SK-N-SH (cell line): Measurements from ENCODE around the gene ZNF277. TPM values are rescaled to one million over a fixed set of nuclear protein-coding genes. Genes with fewer than 3 reads are reported as not detected.

Source experiments
- CTCF ChIA-PET: fragments of 300-600, 350-600 bp; formaldehyde crosslinking; extraction: SDS; loops from one replicate; lab custom pipeline; 2021; lab: Yijun Ruan, JAX
- POLR2A ChIA-PET: fragments of 350-600 bp; sonication (Branson Sonifier 250); formaldehyde crosslinking; extraction: SDS; loops from one replicate; lab custom pipeline; 2020; ENCODE audit warnings: antibody characterized with exemption, inconsistent platforms; lab: Yijun Ruan, JAX
- DNase-seq: peaks from one replicate; pipeline ENCODE4 v3.0.0; 2012
- H2AFZ ChIP-seq: fragments of 200-600 bp; sonication (generic); 2 replicates; pipeline ENCODE4 v1.8.1; 2016; ENCODE audit warnings: antibody characterized with exemption, mild to moderate bottlenecking, low read depth
- H3F3A ChIP-seq: fragments of 200-600 bp; sonication (generic); replicated peaks from 2 replicates; pipeline ENCODE3; 2016; ENCODE audit warnings: antibody characterized with exemption, mild to moderate bottlenecking; ENCODE audit not compliant: insufficient read depth
- H3K27ac ChIP-seq, 2 experiments: fragments of 200-500 bp in 1 of 2; fragments of 200-600 bp in 1 of 2; sonication (Bioruptor generic) in 1 of 2; sonication (generic), shearing (Covaris generic) in 1 of 2; 2 replicates each; pipeline versions ENCODE4 v1.5.1 to v1.6.1; 2014 to 2016; ENCODE audit warnings: low read depth in 2 of 2, inconsistent platforms in 1 of 2, low read length in 1 of 2, mild to moderate bottlenecking in 1 of 2, mixed read lengths in 1 of 2
- H3K27me3 ChIP-seq: fragments of 200-600 bp; sonication (generic), shearing (Covaris generic); 2 replicates; pipeline ENCODE4 v1.6.1; 2016; ENCODE audit warnings: mixed run types; ENCODE audit not compliant: insufficient read depth
- H3K36me3 ChIP-seq, 2 experiments: fragments of 200-500 bp in 1 of 2; fragments of 200-600 bp in 1 of 2; sonication (Bioruptor generic) in 1 of 2; sonication (generic) in 1 of 2; replicated peaks in 1 of 2; 2 replicates each; pipeline versions ENCODE3 to v1.5.1; 2014 to 2016; ENCODE audit warnings: low read length in 1 of 2, mild to moderate bottlenecking in 1 of 2; ENCODE audit not compliant: insufficient read depth in 2 of 2, control insufficient read depth in 1 of 2
- H3K4me1 ChIP-seq, 2 experiments: fragments of 200-500 bp in 1 of 2; fragments of 200-600 bp in 1 of 2; sonication (Bioruptor generic) in 1 of 2; sonication (generic), shearing (Covaris generic) in 1 of 2; 2 replicates each; pipeline versions ENCODE4 v1.5.1 to v1.6.1; 2014 to 2016; ENCODE audit warnings: low read depth in 1 of 2, low read length in 1 of 2, mixed run types in 1 of 2; ENCODE audit not compliant: insufficient read depth in 2 of 2, control insufficient read depth in 1 of 2
- H3K4me2 ChIP-seq: fragments of 200-600 bp; sonication (generic), shearing (Covaris generic); 2 replicates; pipeline ENCODE4 v1.6.1; 2017; ENCODE audit warnings: mixed run types
- H3K4me3 ChIP-seq, 2 experiments: fragments of 200-500 bp in 1 of 2; fragments of 200-600 bp in 1 of 2; sonication (Bioruptor generic) in 1 of 2; sonication (generic), shearing (Covaris generic) in 1 of 2; 2 replicates each; pipeline versions ENCODE4 v1.5.1 to v1.8.1; 2014 to 2016; ENCODE audit warnings: low read depth in 2 of 2, inconsistent platforms in 1 of 2, low read length in 1 of 2, mild to moderate bottlenecking in 1 of 2, mixed read lengths in 1 of 2, moderate library complexity in 1 of 2
- H3K79me2 ChIP-seq: fragments of 200-600 bp; sonication (generic); 2 replicates; pipeline ENCODE4 v1.8.1; 2017; ENCODE audit warnings: mild to moderate bottlenecking; ENCODE audit not compliant: insufficient read depth
- H3K9ac ChIP-seq: fragments of 200-600 bp; sonication (generic); 2 replicates; pipeline ENCODE4 v1.6.1; 2017; ENCODE audit warnings: mixed run types
- H3K9me2 ChIP-seq: fragments of 200-600 bp; sonication (generic); 2 replicates; pipeline ENCODE4 v1.6.1; 2017; ENCODE audit warnings: mixed run types
- H3K9me3 ChIP-seq: fragments of 200-600 bp; sonication (generic); 2 replicates; pipeline ENCODE4 v1.6.1; 2017; ENCODE audit warnings: mixed run types, mild to moderate bottlenecking, moderate library complexity
- H4K20me1 ChIP-seq: fragments of 200-600 bp; sonication (generic); 2 replicates; pipeline ENCODE4 v1.6.1; 2017; ENCODE audit warnings: mild to moderate bottlenecking, mixed run types; ENCODE audit not compliant: insufficient read depth
- CTCF ChIP-seq: fragments of 200-600 bp; sonication (generic); IDR thresholded peaks from 2 replicates; pipeline ENCODE4 v1.6.1; 2017; ENCODE audit warnings: antibody characterized with exemption, mild to moderate bottlenecking, moderate library complexity
- EP300 ChIP-seq, 2 experiments: IDR thresholded peaks; 2 replicates each; pipeline versions ENCODE4 v1.4.0 to v1.6.1; 2012; ENCODE audit warnings: borderline replicate concordance in 1 of 2, low read depth in 1 of 2, low read length in 1 of 2
- EZH2phosphoT487 ChIP-seq: fragments of 200-600 bp; sonication (generic); IDR thresholded peaks from 2 replicates; pipeline ENCODE4 v1.6.1; 2017; ENCODE audit warnings: low read depth, mixed run types, mild to moderate bottlenecking, antibody characterized with exemption, moderate library complexity, borderline replicate concordance
- FOXJ3 ChIP-seq: sonication (generic); formaldehyde crosslinking; IDR thresholded peaks from 2 replicates; pipeline ENCODE4 v1.5.1; 2020; ENCODE audit warnings: mild to moderate bottlenecking, missing genetic modification reagents
- FOXM1 ChIP-seq: IDR thresholded peaks from 2 replicates; pipeline ENCODE4 v1.4.0; 2012; ENCODE audit warnings: low read depth, mild to moderate bottlenecking
- GATA2 ChIP-seq: sonication (generic); formaldehyde crosslinking; IDR thresholded peaks from 2 replicates; pipeline ENCODE4 v1.5.0; 2020; ENCODE audit warnings: mild to moderate bottlenecking, missing genetic modification reagents
- IRF3 ChIP-seq: fragments of 150-350 bp; IDR thresholded peaks from 2 replicates; pipeline ENCODE4 v1.6.1; 2016; ENCODE audit warnings: mild to moderate bottlenecking, low read depth, low read length
- JUND ChIP-seq: IDR thresholded peaks from 2 replicates; pipeline ENCODE4 v1.4.0; 2012
- PBX3 ChIP-seq: IDR thresholded peaks from 2 replicates; pipeline ENCODE4; 2012
- POLR2AphosphoS5 ChIP-seq: IDR thresholded peaks from 2 replicates; pipeline ENCODE4 v1.6.1; 2012; ENCODE audit warnings: low read depth, low read length
- RFX5 ChIP-seq: IDR thresholded peaks from 2 replicates; pipeline ENCODE4 v1.6.1; 2012; ENCODE audit warnings: mild to moderate bottlenecking, improper control_type of control experiment, low read length
- SIN3A ChIP-seq: IDR thresholded peaks from 2 replicates; pipeline ENCODE4 v1.6.1; 2012; ENCODE audit warnings: low read depth, mild to moderate bottlenecking, low read length, moderate library complexity, borderline replicate concordance
- TEAD4 ChIP-seq: IDR thresholded peaks from 2 replicates; pipeline ENCODE4 v1.4.0; 2012; ENCODE audit warnings: mild to moderate bottlenecking, borderline replicate concordance; ENCODE audit not compliant: insufficient read depth
- YY1 ChIP-seq: IDR thresholded peaks from 2 replicates; pipeline ENCODE4 v1.4.0; 2012; ENCODE audit warnings: low read depth, mild to moderate bottlenecking
- WGBS: methylation state at CpG from one replicate; pipeline ENCODE4 v1.1.6; 2017; ENCODE audit warnings: low lambda C conversion rate; 5-methylcytosine and 5-hydroxymethylcytosine counted together
- polyA plus RNA-seq, 3 experiments: library from polyadenylated mRNA; depleted of rRNA; stranded (reverse); fragments of >200 nt; gene quantifications; 2 replicates each; pipeline ENCODE4 v1.2.3, GENCODE V29; 2012
- TF ChIP-seq, protein P1 (sequence below): fragments of 150-350 bp; IDR thresholded peaks from 2 replicates; pipeline ENCODE4 v1.6.1; 2017; ENCODE audit warnings: antibody characterized with exemption, low read length, low read depth, borderline replicate concordance
- TF ChIP-seq, protein P2 (sequence below): IDR thresholded peaks from 2 replicates; pipeline ENCODE4 v1.4.0; 2012; ENCODE audit warnings: low read depth

The ZNF277 gene
- polyA plus RNA-seq, 1 of the 3 experiments (the other 2 are of a cell fraction), result 11.5 TPM

DNA sequence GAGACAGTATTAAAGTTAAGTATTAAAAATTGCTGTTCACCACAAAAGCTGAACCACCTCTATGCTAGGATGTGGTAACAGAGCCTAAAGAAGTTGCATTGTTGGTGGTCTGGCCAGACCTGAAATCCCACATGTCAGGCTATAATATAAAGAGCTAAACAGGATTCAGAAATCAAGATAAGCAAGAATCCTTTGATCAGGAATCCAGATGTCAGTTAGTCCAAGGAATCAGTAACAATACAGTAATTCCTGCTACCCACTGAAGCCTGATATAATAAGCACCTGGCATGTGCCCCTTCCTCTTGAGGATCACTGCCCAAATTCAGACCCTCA is 48.9 kb downstream of the ZNF277 start:
- H3K4me2 ChIP-seq, result no peak overlapping the region
- no peak overlapping the region for H3K9ac ChIP-seq
- H3K79me2 ChIP-seq, result no peaks in the 10 kb centered on the region; the same call in 1 of the 2 replicates
- H3K27me3 ChIP-seq, result no peaks in the 10 kb centered on the region
- no peak overlapping the region for H2AFZ ChIP-seq
- ChIA-PET CTCF (interaction anchor here (1.3 to 1.4 kb wide), 2 partner anchors 9 to 492 kb away, joined by 5 read pairs; no protein-coding TSS in a partner anchor), POLR2A (no interaction called here)
- no peaks in the 10 kb centered on the region for H4K20me1 ChIP-seq
- H3K4me1 ChIP-seq, result peaks cover 0 to 7% of the 10 kb centered on the region in 2 experiments; a peak in 2 of 4 replicates
- no peaks in the 10 kb centered on the region for H3F3A ChIP-seq
- H3K9me3 ChIP-seq, result no peaks in the 10 kb centered on the region
- no peak overlapping the region for H3K27ac ChIP-seq
- peak; percentile 14 for DNase-seq
- no peak overlapping the region for H3K4me3 ChIP-seq
- TF ChIP-seq, protein P1, sequence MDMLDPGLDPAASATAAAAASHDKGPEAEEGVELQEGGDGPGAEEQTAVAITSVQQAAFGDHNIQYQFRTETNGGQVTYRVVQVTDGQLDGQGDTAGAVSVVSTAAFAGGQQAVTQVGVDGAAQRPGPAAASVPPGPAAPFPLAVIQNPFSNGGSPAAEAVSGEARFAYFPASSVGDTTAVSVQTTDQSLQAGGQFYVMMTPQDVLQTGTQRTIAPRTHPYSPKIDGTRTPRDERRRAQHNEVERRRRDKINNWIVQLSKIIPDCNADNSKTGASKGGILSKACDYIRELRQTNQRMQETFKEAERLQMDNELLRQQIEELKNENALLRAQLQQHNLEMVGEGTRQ, result no peak
- TF ChIP-seq, protein P2, sequence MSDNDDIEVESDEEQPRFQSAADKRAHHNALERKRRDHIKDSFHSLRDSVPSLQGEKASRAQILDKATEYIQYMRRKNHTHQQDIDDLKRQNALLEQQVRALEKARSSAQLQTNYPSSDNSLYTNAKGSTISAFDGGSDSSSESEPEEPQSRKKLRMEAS, result no peak
- TF ChIP-seq GATA2 (CRISPR knock-in tag), result peak; percentile 60
- no peak for TF ChIP-seq RFX5
- peak in 1 of 2 experiments; percentile 43; a peak in 1 of 4 replicates for TF ChIP-seq EP300 (IDR thresholded peaks at IDR 0.05; ENCODE audit: borderline replicate concordance in 1 of 2, low read depth in 1 of 2, low read length in 1 of 2)
- no peaks in the 10 kb centered on the region for H3K36me3 ChIP-seq
- H3K9me2 ChIP-seq, result no peaks in the 10 kb centered on the region

DNA sequence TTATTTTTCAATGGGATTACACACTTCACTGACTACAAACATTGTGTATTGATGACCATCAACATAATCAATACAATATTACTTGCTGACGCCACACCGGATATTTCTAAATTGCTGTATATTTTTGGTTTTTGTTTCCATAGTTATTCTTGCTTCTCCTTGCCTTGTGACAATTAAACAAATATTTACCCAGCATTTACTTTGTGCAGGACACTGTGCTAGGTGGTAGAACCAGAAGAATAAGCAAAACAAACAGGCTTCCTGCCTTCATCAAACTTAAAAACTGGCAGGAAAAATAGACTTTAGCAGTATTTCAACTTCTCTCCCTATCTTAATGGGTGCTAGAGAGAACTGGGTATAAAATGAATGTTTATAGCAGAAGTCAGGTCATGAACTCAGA is 50.6 kb downstream of the ZNF277 start:
- DNase-seq, result no peak
- H3K27me3 ChIP-seq, result no peaks in the 10 kb centered on the region
- H3K9ac ChIP-seq, result no peak overlapping the region
- H3K79me2 ChIP-seq, result no peaks in the 10 kb centered on the region; the same call in 1 of the 2 replicates
- no peak overlapping the region for H3K4me2 ChIP-seq
- ChIA-PET POLR2A (no interaction called here), CTCF (no interaction called here)
- H3K36me3 ChIP-seq, result no peaks in the 10 kb centered on the region
- no peaks in the 10 kb centered on the region for H3K9me3 ChIP-seq
- no peaks in the 10 kb centered on the region for H3F3A ChIP-seq
- no peak overlapping the region for H3K27ac ChIP-seq
- H2AFZ ChIP-seq, result no peak overlapping the region
- WGBS, result 99% methylated on average over 2 of the region's 2 CpGs
- peaks cover 0 to 7% of the 10 kb centered on the region in 2 experiments; a peak in 2 of 4 replicates for H3K4me1 ChIP-seq
- no peaks in the 10 kb centered on the region for H4K20me1 ChIP-seq
- H3K9me2 ChIP-seq, result no peaks in the 10 kb centered on the region
- no peak overlapping the region for H3K4me3 ChIP-seq
- TF ChIP-seq EP300 (IDR thresholded peaks at IDR 0.05; ENCODE audit: borderline replicate concordance in 1 of 2, low read depth in 1 of 2, low read length in 1 of 2), result no peak
- TF ChIP-seq SIN3A, result no peak
- no peak for TF ChIP-seq PBX3
- no peak for TF ChIP-seq FOXM1
- TF ChIP-seq TEAD4, result no peak
- TF ChIP-seq, protein P2, result no peak
- no peak for TF ChIP-seq YY1
- no peak for TF ChIP-seq FOXJ3 (CRISPR knock-in tag)
- TF ChIP-seq EZH2phosphoT487, result no peak
- no peak for TF ChIP-seq JUND
- no peak for TF ChIP-seq CTCF
- no peak for TF ChIP-seq IRF3
- no peak for TF ChIP-seq POLR2AphosphoS5
